HG03159 (cell line): ENCODE measurements around the gene HDGFL3.

Experiments
- ATAC-seq: cut with Tn5 transposase; IDR thresholded peaks from one replicate; pipeline ENCODE4 v1.9.1; 2021; ENCODE audit warnings: mild to moderate bottlenecking, moderate library complexity; ENCODE audit not compliant: unreplicated experiment

The HDGFL3 gene

GRCh38 chr15:83132861-83133523 is 74.6 kb downstream of the HDGFL3 start:
- no peak for ATAC-seq

- no peak for ATAC-seq
These were observed 77.8 kb downstream of the HDGFL3 start for GRCh38 chr15:83129791-83130190.

DNA sequence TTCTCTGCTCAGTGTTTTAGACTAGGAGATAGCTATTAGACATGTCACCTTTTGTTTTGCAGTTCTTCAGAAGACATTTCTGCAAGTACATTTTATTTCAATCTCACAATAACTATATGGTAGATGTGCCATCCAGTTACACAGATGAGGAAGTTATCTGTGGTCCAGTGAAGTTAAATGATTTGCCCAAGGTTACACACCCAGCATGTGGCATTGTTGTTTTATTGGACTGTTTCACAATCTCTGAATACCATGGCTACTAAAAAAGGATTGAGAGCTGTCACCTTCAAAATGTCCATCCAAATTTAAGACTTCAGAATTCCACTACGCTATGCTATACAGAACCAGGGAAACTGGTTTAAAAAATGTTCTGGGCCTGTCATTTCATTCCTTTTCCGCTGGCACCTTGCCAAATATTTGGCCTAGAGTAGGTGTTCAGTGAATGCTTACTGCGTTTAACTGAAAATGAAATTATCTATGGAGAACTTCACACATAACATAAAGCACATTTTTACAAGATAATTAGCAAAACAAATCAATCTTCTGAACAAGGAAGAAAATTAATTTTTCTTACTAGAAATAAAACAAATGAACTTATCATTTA is 80.0 kb downstream of the HDGFL3 start:
- no peak for ATAC-seq

DNA sequence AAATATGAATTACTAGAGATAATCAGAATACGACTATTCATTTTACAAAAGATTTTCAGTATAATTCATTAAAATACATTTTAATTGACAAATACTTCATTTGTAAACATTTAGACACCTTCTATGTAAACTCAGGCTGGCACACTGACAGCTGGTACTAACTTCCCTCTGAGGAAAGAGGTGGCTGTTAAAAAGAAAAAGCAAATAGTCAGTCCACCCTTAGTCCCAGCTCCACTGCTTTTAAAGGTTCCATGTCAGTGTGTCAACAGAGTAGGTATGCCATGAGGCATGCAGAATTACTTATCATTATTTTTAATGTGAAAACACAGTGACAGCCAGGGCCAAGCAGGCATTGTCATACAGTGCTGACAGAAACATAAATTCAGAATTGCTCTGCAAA is 84.1 kb downstream of the HDGFL3 start:
- ATAC-seq = no peak

DNA sequence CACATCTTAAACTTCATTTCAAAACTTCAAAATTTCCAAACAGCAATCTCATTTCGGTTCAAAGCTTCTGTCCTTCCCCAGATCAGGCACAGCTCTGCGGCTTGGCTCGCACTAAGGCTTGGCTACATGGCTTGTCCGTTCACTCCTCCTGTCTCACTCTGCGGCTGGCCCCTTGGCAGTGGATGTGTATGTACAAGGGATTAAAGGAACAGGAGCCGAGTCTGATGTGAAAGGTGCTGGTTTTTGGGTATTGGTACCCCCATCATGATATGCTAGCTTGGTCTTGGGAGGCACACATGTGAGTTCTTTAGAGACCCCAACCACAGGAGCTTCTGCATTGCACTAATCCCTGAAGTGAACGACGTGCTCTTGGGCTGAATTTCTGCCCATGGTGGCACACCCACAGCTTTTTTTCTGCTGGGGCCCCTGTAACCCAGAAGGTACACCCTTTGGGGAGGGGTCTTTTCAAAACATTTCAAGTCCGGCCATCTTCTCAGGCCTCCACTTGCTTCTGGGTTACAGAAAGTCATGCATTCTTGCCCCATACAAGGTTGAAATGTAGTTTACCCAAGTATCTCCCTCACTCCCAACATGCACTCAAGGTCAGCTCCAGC is 87.5 kb downstream of the HDGFL3 start:
- ATAC-seq = no peak

DNA sequence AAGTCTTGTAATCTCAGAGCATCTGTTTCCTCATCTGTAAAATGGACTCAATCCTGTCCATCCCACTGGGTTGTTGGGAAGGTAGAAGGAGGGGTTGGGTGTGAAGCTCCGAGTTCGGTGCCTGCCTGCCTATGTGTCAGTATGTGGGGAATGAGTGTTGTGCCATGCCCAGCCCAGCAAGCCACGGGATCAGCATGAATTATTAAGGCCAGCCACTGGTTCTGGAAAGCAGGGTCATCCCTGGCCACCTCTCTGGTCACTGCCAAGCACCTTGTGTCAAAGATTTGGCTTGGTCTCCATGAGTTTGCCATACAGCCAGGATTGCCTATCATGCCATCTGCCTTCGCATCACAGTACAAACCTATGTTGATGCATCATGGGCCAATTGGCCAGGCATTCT is 88.7 kb downstream of the HDGFL3 start:
- no peak for ATAC-seq

- no peak for ATAC-seq
These were observed 89.3 kb downstream of the HDGFL3 start for GRCh38 chr15:83118291-83118827.

DNA sequence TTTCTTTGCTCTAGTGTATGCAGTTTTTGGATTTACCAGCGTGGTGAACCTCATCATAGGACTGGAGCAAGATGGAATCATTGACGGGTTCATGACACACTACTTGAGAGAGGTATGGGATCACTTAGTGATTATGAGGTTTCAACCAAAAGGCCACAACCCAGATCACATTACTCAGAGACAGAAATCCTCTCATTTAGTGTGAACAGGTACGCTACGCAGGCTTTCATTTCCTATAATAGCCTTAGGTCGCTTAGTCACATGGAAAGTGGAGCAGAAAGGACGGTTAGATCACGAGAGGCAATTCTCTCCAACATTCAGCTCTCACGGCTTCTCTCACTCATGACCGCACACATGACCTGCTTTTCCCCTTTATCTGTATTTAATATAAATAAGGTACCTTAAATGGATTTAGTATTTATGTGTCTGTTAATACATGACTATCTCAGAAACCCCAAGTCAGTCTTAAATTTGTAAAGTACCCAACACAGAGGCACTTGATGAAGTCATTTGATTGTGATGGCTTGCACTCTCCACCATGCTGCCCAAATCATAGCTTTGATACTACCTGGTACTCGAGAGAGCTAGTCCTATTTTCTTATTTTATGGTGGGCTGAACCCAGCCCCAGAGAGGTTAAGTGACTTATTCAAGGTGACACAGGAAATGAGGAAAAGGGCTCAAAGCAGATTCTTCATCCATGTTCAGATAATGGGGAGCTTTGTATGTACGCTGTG is 91.6 kb downstream of the HDGFL3 start:
- no peak for ATAC-seq

GRCh38 chr15:83115410-83115809 is 92.2 kb downstream of the HDGFL3 start:
- ATAC-seq = no peak

DNA sequence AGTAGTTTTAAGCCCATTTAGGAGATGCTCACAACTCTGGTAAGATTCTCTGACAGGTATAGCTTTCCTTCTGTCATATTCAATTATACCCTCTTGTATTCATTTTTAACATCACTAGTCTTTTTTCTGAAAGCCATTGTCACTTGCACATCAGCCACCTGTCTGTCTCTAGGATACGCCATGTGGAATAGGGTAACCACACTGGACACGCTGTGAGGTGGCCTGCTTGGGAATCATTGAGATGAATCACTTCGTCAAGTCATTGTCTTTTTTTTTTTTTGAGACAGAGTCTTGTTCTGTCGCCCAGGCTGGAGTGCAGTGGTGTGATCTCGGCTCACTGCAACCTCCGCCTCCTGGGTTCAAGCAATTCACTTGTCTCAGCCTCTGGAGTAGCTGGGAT is 92.8 kb downstream of the HDGFL3 start:
- no peak for ATAC-seq

DNA sequence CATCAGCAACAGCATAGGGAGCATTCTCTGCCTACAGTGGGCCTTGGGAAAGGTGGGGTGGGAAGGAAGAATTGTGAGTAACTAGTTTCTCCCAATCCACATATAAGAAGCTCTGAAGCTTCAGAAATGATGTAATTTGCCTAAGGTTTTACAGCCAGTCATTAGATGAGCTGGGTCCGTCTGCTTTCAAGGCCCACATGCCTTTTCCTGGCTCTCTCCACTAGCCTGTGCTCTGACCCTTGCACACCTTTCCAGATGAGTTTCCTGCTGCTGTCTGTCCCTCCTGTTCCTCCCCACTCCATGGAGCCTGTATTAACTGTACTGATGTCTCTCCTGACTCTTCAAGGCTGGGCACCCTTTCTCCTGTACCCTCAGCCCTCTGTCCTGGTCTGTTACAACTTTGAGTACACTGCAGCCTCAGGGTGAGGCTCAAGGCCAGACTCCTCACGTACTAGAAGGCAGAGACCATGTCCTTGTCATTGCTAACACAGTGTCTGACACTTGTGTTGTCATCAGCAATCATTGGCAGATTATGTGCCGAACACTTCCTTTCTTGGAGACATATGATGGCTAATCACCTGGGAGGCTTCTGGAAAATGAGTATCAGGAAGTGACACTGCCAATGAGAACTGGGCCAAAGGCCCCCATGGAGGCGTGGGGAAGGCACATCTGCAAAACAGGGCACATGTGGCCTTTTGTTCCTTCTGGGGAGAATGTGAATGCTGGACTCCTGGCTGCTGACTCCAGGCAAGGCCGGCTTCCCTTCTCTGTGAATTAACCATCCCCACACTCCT is 93.5 kb downstream of the HDGFL3 start:
- ATAC-seq = no peak

DNA sequence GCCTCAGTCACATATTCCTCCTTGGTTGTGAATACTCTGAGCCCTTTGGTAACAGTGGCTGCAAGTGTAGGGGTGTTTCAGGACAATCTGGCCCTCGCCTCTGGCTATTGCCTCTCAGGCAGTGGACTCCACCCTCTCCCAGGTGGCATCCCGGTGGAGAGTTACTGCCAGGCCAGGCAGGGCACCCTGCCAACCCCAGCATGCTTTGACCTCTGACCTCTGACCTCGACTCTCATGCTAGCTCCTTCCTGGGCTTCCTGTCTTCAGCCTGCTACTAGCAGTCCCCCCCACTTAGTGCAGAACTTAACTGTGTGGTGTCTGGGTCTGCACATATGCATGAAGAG is 94.7 kb downstream of the HDGFL3 start:
- no peak for ATAC-seq

DNA sequence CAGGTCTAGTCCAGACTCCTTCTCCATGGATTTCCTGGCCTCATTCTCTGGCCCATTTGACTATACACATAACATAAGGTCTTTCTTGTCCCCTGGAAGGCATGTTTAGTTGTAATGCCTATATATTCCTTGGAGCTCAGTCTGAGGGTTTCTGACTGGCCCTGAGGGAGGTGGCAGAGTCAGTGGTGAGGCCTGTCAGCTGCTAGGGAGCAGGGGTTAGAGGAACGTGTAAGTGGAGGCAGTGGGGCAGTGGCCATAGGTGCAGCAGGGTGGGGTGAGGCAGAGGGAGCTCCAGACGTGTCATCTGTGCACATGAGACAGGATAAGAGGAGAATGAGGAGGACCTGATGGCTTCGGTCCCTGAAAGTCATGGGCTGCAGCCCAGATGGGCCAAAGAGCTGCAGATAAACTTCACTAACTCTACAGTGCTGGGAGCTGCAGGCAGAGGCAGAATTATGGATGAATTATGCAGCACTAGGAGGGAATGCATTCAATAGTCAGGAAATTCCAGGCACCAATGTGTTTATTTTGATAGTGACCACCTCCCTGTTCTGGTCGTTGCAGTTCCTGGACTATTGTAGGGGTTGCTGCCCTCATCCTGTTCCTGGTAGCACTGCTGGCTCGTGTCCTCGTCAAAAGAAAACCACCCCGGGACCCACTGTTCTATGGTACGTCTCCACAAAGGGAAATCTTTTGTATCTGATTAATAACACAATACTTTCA is 95.2 kb downstream of the HDGFL3 start:
- no peak for ATAC-seq

GRCh38 chr15:83111149-83111548 is 96.5 kb downstream of the HDGFL3 start:
- ATAC-seq = no peak

- ATAC-seq = no peak
These were observed 97.2 kb downstream of the HDGFL3 start for GRCh38 chr15:83110381-83110780.

DNA sequence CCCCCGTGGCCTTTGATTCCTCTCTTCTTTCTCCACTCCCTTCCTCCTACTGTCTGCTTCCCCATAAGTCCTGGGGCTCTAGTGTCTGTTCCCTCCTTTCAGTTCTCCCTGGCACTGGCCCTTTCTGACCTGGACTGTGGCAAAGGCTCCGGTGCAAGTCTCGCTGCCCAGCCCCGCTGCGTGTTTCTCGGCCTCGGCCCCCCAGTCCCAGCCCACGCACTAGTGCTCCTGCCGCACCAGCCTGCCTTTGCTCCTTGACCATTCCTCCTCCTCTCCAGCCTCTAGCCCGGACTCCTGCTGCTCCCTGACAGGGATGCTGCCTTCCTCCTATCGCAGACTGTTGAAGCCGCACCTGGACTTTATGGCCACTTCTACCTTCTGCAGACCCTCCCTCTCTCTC is 98.1 kb downstream of the HDGFL3 start:
- no peak for ATAC-seq

DNA sequence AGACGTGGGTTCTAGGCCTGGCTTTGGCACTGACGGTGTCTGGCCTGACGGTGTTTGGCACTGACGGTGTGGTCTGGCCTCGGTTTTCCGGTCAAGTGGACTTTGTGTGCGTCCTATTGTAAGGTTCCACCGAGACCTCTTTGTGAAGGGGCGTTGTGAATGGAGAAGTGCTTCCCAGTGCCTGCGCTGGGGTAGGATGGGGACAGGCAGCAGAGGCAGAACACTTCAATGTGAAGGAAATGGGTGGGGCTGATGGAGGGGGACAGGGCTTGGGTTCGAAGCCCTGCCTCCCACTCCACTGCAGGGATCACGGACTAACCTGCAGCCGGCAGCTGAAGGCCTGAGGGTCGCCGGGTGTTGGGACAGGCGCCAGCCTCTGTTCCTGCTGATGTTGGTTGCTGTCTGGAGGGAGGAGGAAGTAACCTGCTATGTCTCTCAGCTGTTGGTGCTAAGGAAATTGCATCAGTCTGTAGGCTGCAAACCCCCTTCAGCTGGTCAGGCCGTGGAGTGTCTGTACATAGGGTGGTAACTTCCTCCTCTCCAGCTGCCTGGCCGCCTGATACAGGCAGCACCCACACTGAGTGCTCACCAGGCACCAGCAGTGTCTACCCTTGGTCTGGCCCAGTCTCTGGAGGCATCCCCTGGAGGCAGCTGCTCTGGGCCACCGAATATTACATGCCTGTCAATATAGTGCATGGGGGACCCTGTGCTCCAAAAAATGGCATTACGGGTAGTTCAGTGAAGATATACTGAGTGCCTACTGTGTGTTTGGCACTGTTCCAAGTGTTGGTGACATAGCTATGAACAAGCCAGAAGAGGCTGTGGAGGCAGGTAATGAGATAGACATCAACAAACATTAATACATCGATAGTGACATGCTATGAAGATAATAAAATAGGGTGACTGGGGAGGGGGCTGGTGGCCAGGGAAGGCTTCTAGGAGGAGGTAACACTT is 99.1 kb downstream of the HDGFL3 start:
- peak; percentile 60 for ATAC-seq

DNA sequence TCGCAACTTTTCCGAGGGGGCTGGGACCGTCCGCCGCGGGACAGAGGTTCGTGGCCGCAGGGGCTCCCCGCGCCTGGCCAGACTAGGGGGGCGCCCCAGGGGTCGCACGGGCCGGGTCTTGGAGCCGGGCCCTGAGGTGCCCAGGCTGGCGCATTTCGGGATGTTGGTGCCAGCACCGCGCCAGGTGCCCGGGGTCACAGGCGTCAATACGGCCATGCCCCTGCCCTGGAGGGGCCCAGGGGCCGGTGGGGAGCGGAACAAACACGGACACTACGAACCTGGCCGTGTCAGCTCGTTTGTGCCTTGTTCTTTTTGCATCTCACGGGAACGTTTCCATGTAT is 99.8 kb downstream of the HDGFL3 start:
- ATAC-seq = no peak
